Subcutaneous adipose tissue (tissue), 4 donors: ENCODE data around the gene LARP1. TPM values are rescaled to one million over a fixed set of nuclear protein-coding genes. Genes with fewer than 3 reads are reported as not detected.

Experiments
- total RNA-seq, 4 donors: library from RNA; depleted of rRNA; stranded (reverse); fragments of >200 nt; gene quantifications; one replicate each; pipeline ENCODE4 v1.1.0, GENCODE V29; 2016
- TF ChIP-seq, protein P1 (sequence below): fragments of 450-650 bp; IDR thresholded peaks from one replicate; pipeline ENCODE4 v1.5.1; 2016; ENCODE audit warnings: low read depth, mild to moderate bottlenecking, control low read depth, antibody characterized with exemption, moderate library complexity

LARP1 gene
- total RNA-seq, 4 donors from 2014 or later: 77.7 to 172 (median 94.7) TPM

DNA sequence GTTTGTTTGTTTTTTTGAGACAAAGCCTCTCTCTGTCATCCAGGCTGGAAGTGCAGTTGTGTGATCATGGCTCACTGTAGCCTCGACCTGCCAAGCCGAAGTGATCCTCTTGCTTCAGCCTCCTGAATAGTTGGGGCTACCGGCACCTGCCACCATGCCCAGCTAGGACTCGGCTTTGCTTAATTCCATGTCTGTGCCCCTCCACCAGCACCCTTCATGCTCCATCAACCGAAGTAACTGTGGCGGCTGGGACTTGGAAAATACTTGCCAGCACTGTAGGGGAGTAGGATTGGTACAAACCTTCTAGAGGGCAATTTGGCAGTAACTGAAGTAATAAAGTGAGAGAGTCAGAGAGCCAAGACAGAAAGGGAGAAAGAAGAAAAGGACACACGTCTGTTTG lies 76.3 kb downstream of the LARP1 start:
- TF ChIP-seq, protein P1, sequence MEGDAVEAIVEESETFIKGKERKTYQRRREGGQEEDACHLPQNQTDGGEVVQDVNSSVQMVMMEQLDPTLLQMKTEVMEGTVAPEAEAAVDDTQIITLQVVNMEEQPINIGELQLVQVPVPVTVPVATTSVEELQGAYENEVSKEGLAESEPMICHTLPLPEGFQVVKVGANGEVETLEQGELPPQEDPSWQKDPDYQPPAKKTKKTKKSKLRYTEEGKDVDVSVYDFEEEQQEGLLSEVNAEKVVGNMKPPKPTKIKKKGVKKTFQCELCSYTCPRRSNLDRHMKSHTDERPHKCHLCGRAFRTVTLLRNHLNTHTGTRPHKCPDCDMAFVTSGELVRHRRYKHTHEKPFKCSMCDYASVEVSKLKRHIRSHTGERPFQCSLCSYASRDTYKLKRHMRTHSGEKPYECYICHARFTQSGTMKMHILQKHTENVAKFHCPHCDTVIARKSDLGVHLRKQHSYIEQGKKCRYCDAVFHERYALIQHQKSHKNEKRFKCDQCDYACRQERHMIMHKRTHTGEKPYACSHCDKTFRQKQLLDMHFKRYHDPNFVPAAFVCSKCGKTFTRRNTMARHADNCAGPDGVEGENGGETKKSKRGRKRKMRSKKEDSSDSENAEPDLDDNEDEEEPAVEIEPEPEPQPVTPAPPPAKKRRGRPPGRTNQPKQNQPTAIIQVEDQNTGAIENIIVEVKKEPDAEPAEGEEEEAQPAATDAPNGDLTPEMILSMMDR: no peak

DNA sequence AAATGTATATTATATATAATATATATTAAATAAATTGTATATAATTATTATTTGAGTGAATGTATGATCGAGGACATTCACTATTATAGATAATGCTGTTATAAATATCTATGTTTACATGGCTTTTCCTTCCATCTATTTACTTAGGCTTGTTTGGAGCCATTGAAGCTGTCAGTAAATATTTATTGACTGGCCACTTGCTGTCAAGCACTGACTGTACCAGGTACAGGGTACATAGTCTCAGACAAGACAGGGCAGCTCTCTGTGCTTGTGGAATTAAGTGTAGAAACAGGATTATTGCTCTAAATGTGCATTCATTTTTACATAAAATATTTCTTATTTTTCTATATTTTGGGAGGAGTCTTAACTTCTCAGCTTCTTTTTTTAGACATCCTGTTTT lies 78.9 kb downstream of the LARP1 start:
- TF ChIP-seq, protein P1: no peak

DNA sequence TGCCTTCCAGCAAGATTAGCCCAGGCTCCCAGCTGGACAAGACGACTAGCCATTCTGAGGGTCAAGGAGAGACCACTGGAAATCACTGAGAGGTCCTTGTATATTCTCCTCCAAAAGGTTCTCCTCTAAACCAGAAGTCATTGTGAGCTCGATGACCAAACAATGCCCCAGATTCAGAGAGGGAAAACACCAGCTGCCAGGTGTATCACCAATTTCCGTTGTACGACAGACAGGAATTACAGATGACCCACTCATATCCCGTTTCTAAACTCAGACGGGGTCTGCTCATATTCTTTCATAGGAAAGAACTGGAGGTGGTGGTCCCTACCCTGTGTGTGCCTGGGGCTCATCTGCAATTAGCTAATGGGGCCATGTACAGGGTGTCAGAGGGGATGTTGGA lies 81.0 kb downstream of the LARP1 start:
- TF ChIP-seq, protein P1: no peak

DNA sequence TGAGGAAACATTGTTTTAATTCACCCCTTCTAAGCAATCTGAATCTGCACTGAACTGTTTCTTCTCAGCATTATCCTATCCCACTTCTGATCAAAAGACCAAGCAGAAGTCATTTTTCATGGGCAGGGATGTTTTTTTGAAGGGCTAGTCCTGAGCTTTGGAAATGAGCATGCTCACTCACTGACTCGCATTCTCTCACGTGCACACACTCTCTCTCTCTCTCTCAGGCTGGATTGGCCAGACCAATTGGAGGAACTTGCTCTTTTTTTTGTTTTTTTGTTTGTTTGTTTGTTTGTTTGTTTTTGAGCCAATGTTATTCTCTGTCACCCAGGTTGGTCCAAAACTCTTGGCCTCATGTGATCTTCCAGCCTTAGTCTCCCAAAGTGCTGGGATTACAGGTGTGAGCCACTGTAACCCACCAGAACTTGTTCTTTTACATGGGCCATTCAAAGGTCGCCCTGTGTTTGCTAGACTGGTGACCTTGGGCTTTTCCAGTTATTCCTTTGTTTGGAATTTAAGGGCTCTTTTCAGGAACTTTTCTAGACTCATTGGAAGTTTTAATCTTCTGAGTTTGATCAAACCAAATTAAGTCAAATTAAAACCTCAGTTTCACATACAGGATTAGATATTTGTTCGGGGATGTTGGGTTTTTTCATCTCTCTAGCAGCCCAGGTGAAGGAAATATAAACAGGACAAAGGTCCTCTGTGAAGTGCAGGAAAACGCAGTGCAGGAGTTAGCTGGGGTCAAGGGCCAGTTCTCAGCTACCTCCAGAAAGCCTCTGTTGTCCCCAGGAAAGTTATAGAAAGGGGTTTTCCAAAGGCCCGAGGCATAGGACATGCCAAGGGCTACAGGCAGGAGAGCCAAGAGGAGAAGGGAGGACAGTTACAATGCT lies 82.1 kb downstream of the LARP1 start:
- TF ChIP-seq, protein P1: no peak

DNA sequence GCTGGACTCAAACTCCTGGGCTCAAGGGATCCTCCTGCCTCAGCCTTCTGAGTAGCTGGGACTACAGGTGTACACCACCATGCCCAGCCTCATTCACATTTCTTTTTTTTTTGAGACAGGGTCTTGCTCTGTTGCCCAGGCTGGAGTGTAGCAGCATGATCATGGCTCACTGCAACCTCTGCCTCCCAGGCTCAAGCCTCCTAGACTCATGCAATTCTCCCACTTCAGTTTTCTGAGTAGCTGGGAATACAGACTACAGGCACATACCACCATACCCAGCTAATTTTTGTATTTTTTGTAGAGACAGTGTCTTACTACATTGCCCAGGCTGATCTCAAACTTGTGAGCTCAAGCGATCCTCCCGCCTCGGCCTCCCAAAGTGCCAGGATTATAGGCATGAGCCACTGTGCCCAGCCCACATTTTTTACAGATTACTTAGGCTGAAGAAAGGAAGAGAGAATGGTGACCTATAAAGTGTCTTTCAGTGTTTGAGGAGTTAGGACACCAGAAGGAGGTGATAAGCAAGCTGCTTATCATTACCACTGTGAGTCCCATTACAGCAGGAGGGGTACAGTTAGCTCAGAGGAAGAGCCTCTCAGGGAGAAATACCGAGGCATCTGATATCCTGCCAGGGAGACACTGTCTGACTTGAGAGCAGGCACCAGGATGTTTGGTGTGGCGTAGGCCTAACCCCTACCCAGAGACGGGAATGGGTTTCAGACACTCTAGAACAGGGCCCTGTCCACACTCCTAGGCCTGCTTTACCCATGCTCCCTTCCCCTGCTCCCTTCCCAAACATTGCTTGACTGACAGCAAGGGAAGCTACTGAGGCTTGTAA lies 85.5 kb downstream of the LARP1 start:
- TF ChIP-seq, protein P1: no peak

DNA sequence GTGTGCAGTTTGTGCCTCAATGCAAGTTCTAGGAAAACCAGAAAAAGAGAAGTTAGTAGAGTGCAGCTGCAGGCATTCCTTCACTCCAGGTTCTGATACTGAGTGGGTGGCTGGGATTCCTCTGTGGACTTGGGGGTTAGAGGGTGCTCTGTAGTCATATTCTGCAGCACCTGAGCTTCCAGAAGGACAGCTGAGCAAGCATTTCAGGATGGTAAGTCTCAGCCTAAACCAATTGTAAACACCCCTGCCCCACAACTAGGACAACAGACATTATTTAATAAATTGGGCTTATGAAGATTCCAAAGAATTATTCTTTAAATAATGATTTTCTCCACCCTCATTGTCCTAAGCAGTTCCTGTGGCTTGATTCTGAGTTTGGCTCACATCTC lies 86.1 kb downstream of the LARP1 start:
- TF ChIP-seq, protein P1: no peak
